Natural killer cell (primary cell): Measurements from ENCODE around the gene ITGAE. TPM values are rescaled to one million over a fixed set of nuclear protein-coding genes. Genes with fewer than 3 reads are reported as not detected.

ENCODE experiments used
- ATAC-seq, 3 donors: fragments of 150-1000 bp in 2 of 3; fragments of 200-7000 bp in 1 of 3; cut with Tn5 transposase; 1 replicate in 1 of 3; 2 replicates in 2 of 3; pipeline ENCODE4 v1.10.0; 2021; ENCODE audit warnings: mild to moderate bottlenecking in 2 of 3, moderate library complexity in 2 of 3
- DNase-seq, 2 donors: peaks; one replicate each; pipeline versions ENCODE4 v3.0.0 to v3.0.0-alpha.2; 2013 to 2021; ENCODE audit warnings: mixed read lengths in 1 of 2
- H3K27ac ChIP-seq: one replicate; pipeline ENCODE4 v1.5.1; 2013; ENCODE audit warnings: mild to moderate bottlenecking, low read length
- H3K27me3 ChIP-seq: one replicate; pipeline ENCODE4 v1.6.1; 2013; ENCODE audit warnings: low read length; ENCODE audit not compliant: control insufficient read depth, insufficient read depth
- H3K36me3 ChIP-seq: one replicate; pipeline ENCODE4 v1.6.1; 2013; ENCODE audit warnings: low read length; ENCODE audit not compliant: control insufficient read depth, insufficient read depth
- H3K4me1 ChIP-seq: one replicate; pipeline ENCODE4 v1.6.1; 2013; ENCODE audit warnings: low read length; ENCODE audit not compliant: control insufficient read depth, insufficient read depth
- H3K4me3 ChIP-seq: one replicate; pipeline ENCODE4 v1.5.1; 2013; ENCODE audit warnings: low read length
- H3K9me3 ChIP-seq: one replicate; pipeline ENCODE4 v1.6.1; 2013; ENCODE audit warnings: low read length; ENCODE audit not compliant: control insufficient read depth, insufficient read depth
- H3K27ac Mint-ChIP-seq, 2 donors: one replicate each; pipeline ENCODE4 v1.8.0; 2022; ENCODE audit warnings: mild to moderate bottlenecking in 2 of 2, mixed read lengths in 2 of 2, moderate library complexity in 1 of 2
- H3K27me3 Mint-ChIP-seq, 2 donors: one replicate each; pipeline ENCODE4 v1.8.0; 2022; ENCODE audit warnings: low read depth in 2 of 2, mixed read lengths in 2 of 2
- H3K36me3 Mint-ChIP-seq: one replicate; pipeline ENCODE4 v1.8.0; 2022; ENCODE audit warnings: mixed read lengths
- H3K4me1 Mint-ChIP-seq, 2 donors: one replicate each; pipeline ENCODE4 v1.8.0; 2022; ENCODE audit warnings: mixed read lengths in 2 of 2
- H3K4me3 Mint-ChIP-seq: one replicate; pipeline ENCODE4 v1.8.0; 2022; ENCODE audit warnings: mild to moderate bottlenecking, moderate library complexity, mixed read lengths
- H3K9me3 Mint-ChIP-seq, 2 donors: one replicate each; pipeline ENCODE4 v1.8.0; 2022; ENCODE audit warnings: mixed read lengths in 2 of 2
- CTCF ChIP-seq: fragments of 200-600 bp; IDR thresholded peaks from one replicate; pipeline ENCODE4 v1.8.0; 2022; ENCODE audit warnings: antibody characterized with exemption
- WGBS: methylation state at CpG from one replicate; pipeline ENCODE4 v1.1.7; 2013; ENCODE audit warnings: missing lambda C conversion rate; ENCODE audit not compliant: insufficient coverage; 5-methylcytosine and 5-hydroxymethylcytosine counted together
- intact Hi-C: fragments of 100-400 bp; cut with micrococcal nuclease; formaldehyde crosslinking; loops from one replicate; pipeline ENCODE4 v1.14.2; 2022
- total RNA-seq, 4 donors: library from RNA; stranded (reverse); fragments of 120-200 nt in 1 of 4; gene quantifications; one replicate each; pipeline versions ENCODE4 v1.2.3 to v1.2.4, GENCODE V29; 2013 to 2022

ITGAE gene
- total RNA-seq, 3 donors from 2014 or later (not counting 1 experiment from before 2014, with no cell fraction given), result 12.8 to 13.8 (median 13.8) TPM

GRCh38 chr17:3681057-3681456 lies 119.9 kb downstream of the ITGAE start:
- no peak overlapping the region for H3K27ac Mint-ChIP-seq
- 88% methylated on average over 12 of the region's 12 CpGs for WGBS
- DNase-seq, result no peak
- no peaks in the 10 kb centered on the region for H3K27me3 Mint-ChIP-seq
- Histone ChIP-seq H3K36me3 (no peaks in the 10 kb centered on the region), H3K27ac (no peak overlapping the region), H3K4me1 (peaks cover 20% of the 10 kb centered on the region), H3K9me3 (no peaks in the 10 kb centered on the region), H3K4me3 (no peak overlapping the region), H3K27me3 (no peaks in the 10 kb centered on the region)
- ATAC-seq, result no peak
- H3K4me1 Mint-ChIP-seq, result peaks cover 0 to 6% of the 10 kb centered on the region in 2 donors
- no peaks in the 10 kb centered on the region for H3K36me3 Mint-ChIP-seq
- no peak overlapping the region for H3K4me3 Mint-ChIP-seq
- no peak for TF ChIP-seq CTCF
- no peaks in the 10 kb centered on the region for H3K9me3 Mint-ChIP-seq
- intact Hi-C loops, result no loop called here

GRCh38 chr17:3679531-3680126 lies 121.4 kb downstream of the ITGAE start:
- H3K4me3 Mint-ChIP-seq, result no peak overlapping the region
- H3K27me3 Mint-ChIP-seq, result no peaks in the 10 kb centered on the region
- no peaks in the 10 kb centered on the region for H3K36me3 Mint-ChIP-seq
- intact Hi-C loops, result no loop called here
- no peaks in the 10 kb centered on the region for H3K9me3 Mint-ChIP-seq
- no peak for TF ChIP-seq CTCF
- peaks cover 0 to 6% of the 10 kb centered on the region in 2 donors for H3K4me1 Mint-ChIP-seq
- H3K27me3 ChIP-seq, result no peaks in the 10 kb centered on the region
- DNase-seq (no peak), ATAC-seq (no peak)
- no peak overlapping the region for H3K27ac Mint-ChIP-seq
- H3K9me3 ChIP-seq, result no peaks in the 10 kb centered on the region
- H3K4me1 ChIP-seq, result peaks cover 20% of the 10 kb centered on the region
- WGBS, result 76% methylated on average over 20 of the region's 20 CpGs
- no peak overlapping the region for H3K4me3 ChIP-seq
- H3K27ac ChIP-seq, result no peak overlapping the region
- no peaks in the 10 kb centered on the region for H3K36me3 ChIP-seq

GRCh38 chr17:3678821-3679530 lies 122.0 kb downstream of the ITGAE start:
- H3K4me1 ChIP-seq, result peaks cover 18% of the 10 kb centered on the region
- Mint-ChIP-seq H3K27me3 (no peaks in the 10 kb centered on the region), H3K27ac (no peak overlapping the region), H3K4me3 (no peak overlapping the region), H3K36me3 (no peaks in the 10 kb centered on the region), H3K4me1 (peaks cover 0 to 6% of the 10 kb centered on the region in 2 donors), H3K9me3 (no peaks in the 10 kb centered on the region)
- TF ChIP-seq CTCF, result no peak
- no peaks in the 10 kb centered on the region for H3K27me3 ChIP-seq
- H3K36me3 ChIP-seq, result no peaks in the 10 kb centered on the region
- no peak overlapping the region for H3K4me3 ChIP-seq
- ATAC-seq, result no peak
- intact Hi-C loops, result no loop called here
- H3K9me3 ChIP-seq, result no peaks in the 10 kb centered on the region
- no peak for DNase-seq
- no peak overlapping the region for H3K27ac ChIP-seq
- WGBS, result 93% methylated on average over 27 of the region's 27 CpGs
